VCaP (cell line): Measurements from ENCODE around the gene VILL.

Source experiments
- H3K27ac ChIP-seq: fragments of 450-650 bp; 2 replicates; pipeline ENCODE4 v1.5.1; 2017
- TF ChIP-seq, protein P1 (sequence below): fragments of 450-650 bp; conservative IDR thresholded peaks from 2 replicates; pipeline ENCODE4 v1.5.1; 2017; ENCODE audit warnings: mild to moderate bottlenecking, moderate library complexity

Gene VILL

DNA sequence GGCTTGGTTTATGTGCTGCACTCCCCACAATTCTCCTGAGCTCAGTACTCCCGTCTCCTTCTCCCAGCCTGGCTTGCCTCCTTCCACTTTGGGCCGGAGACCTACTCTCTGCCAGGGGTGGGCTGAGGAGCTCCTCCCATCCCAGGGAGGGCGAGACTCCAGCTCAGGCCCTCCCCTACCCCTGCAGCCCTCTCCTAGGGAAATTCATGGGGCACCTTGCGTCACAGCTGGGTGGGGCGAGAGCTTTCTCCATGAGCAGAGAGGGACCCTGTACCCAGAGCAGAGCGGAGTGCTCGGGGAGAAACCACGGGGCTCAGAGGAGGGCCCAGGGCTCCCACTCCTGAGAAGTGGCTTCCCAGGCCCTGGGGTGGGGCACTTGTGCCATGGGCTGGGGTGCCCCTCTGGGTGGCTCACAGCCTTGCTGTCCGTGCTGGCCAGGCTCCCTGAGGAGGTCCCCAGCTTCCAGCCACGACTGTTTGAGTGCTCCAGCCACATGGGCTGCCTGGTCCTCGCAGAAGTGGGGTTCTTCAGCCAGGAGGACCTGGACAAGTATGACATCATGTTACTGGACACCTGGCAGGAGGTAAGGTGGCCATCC, 13.3 kb downstream of the VILL start:
- H3K27ac ChIP-seq, result peak overlapping the region; percentile 69
- TF ChIP-seq, protein P1, sequence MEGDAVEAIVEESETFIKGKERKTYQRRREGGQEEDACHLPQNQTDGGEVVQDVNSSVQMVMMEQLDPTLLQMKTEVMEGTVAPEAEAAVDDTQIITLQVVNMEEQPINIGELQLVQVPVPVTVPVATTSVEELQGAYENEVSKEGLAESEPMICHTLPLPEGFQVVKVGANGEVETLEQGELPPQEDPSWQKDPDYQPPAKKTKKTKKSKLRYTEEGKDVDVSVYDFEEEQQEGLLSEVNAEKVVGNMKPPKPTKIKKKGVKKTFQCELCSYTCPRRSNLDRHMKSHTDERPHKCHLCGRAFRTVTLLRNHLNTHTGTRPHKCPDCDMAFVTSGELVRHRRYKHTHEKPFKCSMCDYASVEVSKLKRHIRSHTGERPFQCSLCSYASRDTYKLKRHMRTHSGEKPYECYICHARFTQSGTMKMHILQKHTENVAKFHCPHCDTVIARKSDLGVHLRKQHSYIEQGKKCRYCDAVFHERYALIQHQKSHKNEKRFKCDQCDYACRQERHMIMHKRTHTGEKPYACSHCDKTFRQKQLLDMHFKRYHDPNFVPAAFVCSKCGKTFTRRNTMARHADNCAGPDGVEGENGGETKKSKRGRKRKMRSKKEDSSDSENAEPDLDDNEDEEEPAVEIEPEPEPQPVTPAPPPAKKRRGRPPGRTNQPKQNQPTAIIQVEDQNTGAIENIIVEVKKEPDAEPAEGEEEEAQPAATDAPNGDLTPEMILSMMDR, result no peak

DNA sequence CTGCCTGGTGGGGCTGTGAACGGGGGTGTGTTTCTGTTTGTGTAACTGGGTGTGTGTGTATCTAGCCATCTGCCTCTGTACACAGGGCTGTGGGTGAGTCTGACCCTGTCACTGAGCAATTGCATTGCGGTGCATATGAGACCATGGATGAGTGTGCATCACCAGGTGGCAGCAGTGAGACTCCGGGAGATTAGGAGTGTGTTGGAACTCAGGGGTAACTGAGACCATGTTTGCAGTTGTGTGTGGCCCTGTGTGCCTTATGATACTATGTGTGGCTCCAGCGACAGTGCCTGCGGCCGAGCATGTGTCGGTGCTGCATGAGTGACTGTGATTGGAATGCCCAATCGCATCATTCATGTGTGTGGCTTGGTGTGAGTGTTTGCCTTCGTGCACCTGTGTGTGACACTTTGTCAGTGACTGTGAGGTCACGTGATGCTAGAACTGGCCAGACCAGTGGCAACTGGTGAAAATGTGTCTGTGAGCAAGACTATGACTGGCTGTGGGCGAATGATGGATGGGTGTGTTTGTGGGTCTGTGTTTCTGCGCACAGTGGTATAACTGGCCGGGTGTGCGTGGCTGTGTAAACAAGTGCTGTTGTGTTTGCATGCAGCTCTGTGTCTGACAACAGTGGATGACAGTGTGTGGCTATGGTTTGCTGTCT, 14.0 kb downstream of the VILL start:
- peak overlapping the region; percentile 69 for H3K27ac ChIP-seq
- TF ChIP-seq, protein P1, result peak; percentile 93

DNA sequence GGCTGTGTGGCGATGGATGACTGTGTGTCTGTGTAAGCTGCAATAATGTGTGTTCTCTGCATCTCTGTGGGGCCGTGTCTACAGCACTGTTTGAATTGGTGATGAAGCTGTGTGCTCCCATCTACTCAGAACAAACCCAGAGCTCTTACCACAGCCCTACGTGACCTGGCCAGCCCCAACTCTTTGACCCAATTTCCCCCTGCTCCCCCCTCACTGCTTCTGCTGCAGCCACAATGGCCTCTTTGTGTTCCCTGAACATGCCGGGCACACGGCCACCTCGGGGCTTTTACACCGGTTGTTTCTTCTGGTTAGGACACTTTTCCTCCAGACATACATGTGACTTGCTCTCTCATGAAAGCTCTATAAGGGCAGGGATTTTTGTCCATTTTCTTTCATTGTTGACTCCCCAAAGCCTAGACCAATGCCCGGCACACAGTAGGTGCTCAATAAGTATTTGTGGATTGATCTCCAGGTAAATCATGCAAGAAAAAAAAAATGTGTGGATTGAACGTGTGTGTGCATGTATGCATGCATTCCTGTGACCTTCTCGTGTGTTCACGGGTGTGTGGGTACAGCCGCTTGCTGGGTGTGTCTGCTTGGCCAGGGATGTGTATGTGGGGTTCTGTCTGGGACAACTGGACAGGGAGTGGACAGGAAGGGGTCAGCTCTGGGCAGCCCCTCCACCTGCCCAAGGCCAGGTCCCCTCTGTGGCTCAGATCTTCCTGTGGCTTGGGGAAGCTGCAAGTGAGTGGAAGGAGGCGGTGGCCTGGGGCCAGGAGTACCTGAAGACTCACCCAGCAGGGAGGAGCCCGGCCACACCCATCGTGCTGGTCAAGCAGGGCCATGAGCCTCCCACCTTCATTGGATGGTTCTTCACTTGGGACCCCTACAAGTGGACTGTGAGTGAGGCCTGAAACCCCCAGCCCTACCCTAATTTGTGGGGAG, 14.8 kb downstream of the VILL start:
- TF ChIP-seq, protein P1, result no peak
- H3K27ac ChIP-seq, result peak overlapping the region; percentile 69

DNA sequence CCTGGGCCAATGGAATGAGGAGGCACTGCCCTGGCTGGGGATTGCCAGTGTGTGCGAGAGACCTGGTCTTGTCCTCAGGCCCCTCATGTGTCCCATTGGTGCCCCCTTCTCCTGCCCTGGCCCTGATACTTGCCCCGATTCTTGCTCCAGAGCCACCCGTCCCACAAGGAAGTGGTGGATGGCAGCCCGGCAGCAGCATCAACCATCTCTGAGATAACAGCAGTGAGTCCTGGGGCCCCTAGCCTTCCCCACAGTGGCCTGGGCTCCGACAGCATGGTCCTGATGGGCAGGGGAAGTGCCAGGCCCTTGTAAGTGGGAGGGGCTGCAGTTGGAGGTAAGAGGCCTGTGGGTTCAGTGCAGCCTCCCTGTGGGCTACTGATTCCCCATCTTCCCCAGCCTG, 15.4 kb downstream of the VILL start:
- peak overlapping the region; percentile 69; the same call in 1 of the 2 replicates for H3K27ac ChIP-seq
- TF ChIP-seq, protein P1, result no peak

DNA sequence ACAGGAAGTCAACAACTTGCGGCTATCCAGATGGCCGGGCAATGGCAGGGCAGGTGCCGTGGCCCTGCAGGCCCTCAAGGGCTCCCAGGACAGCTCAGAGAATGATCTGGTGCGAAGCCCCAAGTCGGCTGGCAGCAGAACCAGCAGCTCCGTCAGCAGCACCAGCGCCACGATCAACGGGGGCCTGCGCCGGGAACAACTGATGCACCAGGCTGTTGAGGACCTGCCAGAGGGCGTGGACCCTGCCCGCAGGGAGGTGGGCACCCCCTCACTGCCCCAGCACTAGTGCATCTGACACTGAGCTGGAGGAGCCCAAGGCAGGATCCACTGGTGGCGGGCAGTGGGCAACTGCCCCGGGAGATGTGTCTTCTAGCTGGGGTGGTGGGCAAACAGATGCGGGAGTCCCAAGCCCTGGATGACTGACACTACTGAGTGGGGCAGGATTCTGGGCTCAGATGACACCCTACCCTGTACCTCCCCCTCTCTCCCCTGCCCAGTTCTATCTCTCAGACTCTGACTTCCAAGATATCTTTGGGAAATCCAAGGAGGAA, 15.9 kb downstream of the VILL start:
- H3K27ac ChIP-seq, result no peak overlapping the region; the same call in 1 of the 2 replicates
- TF ChIP-seq, protein P1, result no peak

DNA sequence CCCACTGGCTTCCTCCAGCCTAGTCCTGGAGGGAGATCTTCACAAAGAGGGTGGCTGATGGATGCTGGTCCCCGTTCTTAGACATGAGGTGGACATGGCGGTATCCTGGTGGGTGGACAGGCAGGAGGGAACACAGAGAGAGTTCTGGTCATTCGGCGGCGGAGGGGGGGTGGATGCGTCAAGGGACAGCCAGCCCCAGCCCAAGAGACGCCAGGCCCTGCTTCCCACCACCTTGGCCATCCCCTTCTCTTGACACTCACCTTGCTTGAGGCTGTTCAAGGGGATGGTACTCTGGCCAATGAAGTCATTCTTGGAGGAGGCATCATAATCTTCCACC, 17.1 kb downstream of the VILL start:
- H3K27ac ChIP-seq, result no peak overlapping the region

More for the DNA sequence above, 17.1 kb downstream of the VILL start:
- TF ChIP-seq, protein P1, result no peak
